Glutamatergic neuron (in vitro differentiated cells): ENCODE results near the gene NEK11. TPM values are rescaled to one million over a fixed set of nuclear protein-coding genes. Genes with fewer than 3 reads are reported as not detected.

Experiments used
- DNase-seq: peaks from one replicate; pipeline ENCODE4 v3.0.0; 2022
- H3K27ac Mint-ChIP-seq: one replicate; pipeline ENCODE4 v1.8.0; 2020; ENCODE audit warnings: mild to moderate bottlenecking, mixed read lengths, inconsistent platforms; ENCODE audit not compliant: unreplicated experiment
- H3K27me3 Mint-ChIP-seq: one replicate; pipeline ENCODE4 v1.8.0; 2020; ENCODE audit warnings: mild to moderate bottlenecking, moderate library complexity, mixed read lengths, inconsistent platforms; ENCODE audit not compliant: unreplicated experiment
- H3K36me3 Mint-ChIP-seq: one replicate; pipeline ENCODE4 v1.8.0; 2020; ENCODE audit warnings: mild to moderate bottlenecking, mixed read lengths, inconsistent platforms; ENCODE audit not compliant: unreplicated experiment
- H3K4me1 Mint-ChIP-seq: one replicate; pipeline ENCODE4 v1.8.0; 2020; ENCODE audit warnings: mild to moderate bottlenecking, low read depth, mixed read lengths, inconsistent platforms; ENCODE audit not compliant: unreplicated experiment
- H3K4me3 Mint-ChIP-seq: one replicate; pipeline ENCODE4 v1.8.0; 2020; ENCODE audit warnings: mild to moderate bottlenecking, mixed read lengths, inconsistent platforms; ENCODE audit not compliant: unreplicated experiment
- H3K9me3 Mint-ChIP-seq: one replicate; pipeline ENCODE4 v1.8.0; 2020; ENCODE audit warnings: mild to moderate bottlenecking, moderate library complexity, mixed read lengths, inconsistent platforms; ENCODE audit not compliant: unreplicated experiment
- CTCF ChIP-seq: fragments of 200-600 bp; sonication (generic); IDR thresholded peaks from one replicate; pipeline ENCODE4 v1.5.0; 2021; ENCODE audit not compliant: partially characterized antibody, unreplicated experiment
- total RNA-seq: library from RNA; stranded (reverse); fragmentation: NEBNext Ultra II Directional; extraction: Animal tissue kit (Norgen Biotek cat#: 25700); gene quantifications from one replicate; pipeline ENCODE4 v1.2.1, GENCODE V29; 2021; ENCODE audit not compliant: unreplicated experiment

NEK11 gene
- total RNA-seq, 1 donor from 2014 or later = 2.5 TPM

- H3K27me3 Mint-ChIP-seq = no peaks in the 10 kb centered on the region
- no peak overlapping the region for H3K4me3 Mint-ChIP-seq
- DNase-seq = no peak
- H3K9me3 Mint-ChIP-seq = no peaks in the 10 kb centered on the region
- H3K4me1 Mint-ChIP-seq = peaks cover 1% of the 10 kb centered on the region
- no peak overlapping the region for H3K27ac Mint-ChIP-seq
- TF ChIP-seq CTCF = no peak
- H3K36me3 Mint-ChIP-seq = peaks cover 18% of the 10 kb centered on the region
Observed at GRCh38 chr3:131048030-131048429, 21.4 kb downstream of the NEK11 start.

DNA sequence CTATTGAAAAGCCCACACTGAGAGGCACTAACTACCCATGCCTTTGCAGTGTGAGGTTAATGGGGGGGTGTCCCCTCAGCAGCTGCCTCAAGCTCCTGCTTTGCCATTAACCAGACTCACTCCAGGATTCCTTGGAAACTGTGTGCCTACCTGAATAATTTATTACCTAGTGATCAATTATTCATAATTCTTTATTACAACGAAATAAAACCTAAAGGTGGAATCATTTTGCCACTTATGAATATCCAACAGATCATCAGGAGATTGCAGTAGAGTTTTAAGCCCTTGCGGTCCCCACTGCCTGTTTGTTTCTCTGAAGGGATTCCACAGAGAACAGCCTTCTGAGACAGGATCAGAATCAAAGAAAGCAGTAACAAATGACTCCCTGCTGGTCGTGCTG, 23.3 kb downstream of the NEK11 start:
- DNase-seq = no peak
- Mint-ChIP-seq H3K27ac (no peak overlapping the region), H3K27me3 (peaks cover 2% of the 10 kb centered on the region), H3K36me3 (peaks cover 12% of the 10 kb centered on the region), H3K4me1 (peaks cover 6% of the 10 kb centered on the region), H3K9me3 (no peaks in the 10 kb centered on the region), H3K4me3 (no peak overlapping the region)
- no peak for TF ChIP-seq CTCF

- Mint-ChIP-seq H3K27me3 (peaks cover 2% of the 10 kb centered on the region), H3K4me3 (no peak overlapping the region), H3K27ac (no peak overlapping the region), H3K9me3 (no peaks in the 10 kb centered on the region), H3K4me1 (peaks cover 5% of the 10 kb centered on the region), H3K36me3 (peaks cover 5% of the 10 kb centered on the region)
- peak; percentile 18 for TF ChIP-seq CTCF
- no peak for DNase-seq
Observed at GRCh38 chr3:131053043-131053859, 26.6 kb downstream of the NEK11 start.

DNA sequence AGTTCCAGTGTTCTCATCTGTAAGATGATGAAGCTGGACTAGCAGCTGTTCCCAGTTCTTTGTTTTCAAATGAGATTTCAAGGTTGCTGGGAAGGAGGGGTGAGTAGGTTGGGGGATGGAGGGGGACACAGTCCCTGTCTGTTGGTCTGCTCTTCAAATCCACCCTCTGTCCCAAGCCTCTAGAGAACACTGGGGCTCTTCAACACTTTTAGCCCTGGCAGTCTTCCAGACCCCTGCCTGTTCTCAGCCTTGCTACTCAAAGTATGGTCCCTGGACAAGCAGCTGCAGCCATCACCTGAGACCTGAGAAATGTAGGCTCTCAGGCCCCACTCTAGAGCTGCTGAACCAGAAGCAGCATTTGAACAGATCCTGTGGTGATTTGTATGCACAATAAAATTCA, 41.3 kb downstream of the NEK11 start:
- Mint-ChIP-seq H3K4me3 (no peak overlapping the region), H3K36me3 (no peaks in the 10 kb centered on the region), H3K4me1 (peaks cover 18% of the 10 kb centered on the region), H3K27me3 (no peaks in the 10 kb centered on the region), H3K9me3 (no peaks in the 10 kb centered on the region), H3K27ac (no peak overlapping the region)
- no peak for TF ChIP-seq CTCF
- DNase-seq = no peak

DNA sequence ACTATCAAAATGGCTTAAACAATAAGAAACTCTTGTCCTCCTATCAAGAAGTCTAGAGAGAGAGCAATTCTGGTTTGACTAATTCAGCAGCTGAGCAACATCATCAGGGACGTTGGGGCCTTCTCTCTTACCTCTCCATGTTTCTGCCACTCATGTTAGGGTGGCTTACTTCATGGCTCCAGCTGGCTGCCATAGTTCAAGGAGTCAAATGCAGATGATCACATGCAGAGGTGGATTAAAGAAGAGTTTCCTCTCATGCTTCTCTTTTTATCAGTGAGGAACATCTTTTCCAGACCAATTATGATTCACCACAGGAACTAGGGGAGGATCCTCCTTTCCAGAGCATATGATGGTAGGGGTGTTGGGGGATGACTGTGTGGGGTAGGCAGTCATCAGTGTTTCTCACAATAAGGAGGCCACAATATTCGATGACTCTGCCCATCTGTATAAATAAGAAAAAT, 45.5 kb downstream of the NEK11 start:
- Mint-ChIP-seq H3K4me1 (peaks cover 29% of the 10 kb centered on the region), H3K9me3 (no peaks in the 10 kb centered on the region), H3K36me3 (no peaks in the 10 kb centered on the region), H3K4me3 (no peak overlapping the region), H3K27ac (no peak overlapping the region), H3K27me3 (no peaks in the 10 kb centered on the region)
- DNase-seq = no peak
- TF ChIP-seq CTCF = no peak
